Suprapubic skin (tissue), 4 donors: ENCODE measurements around the gene LPXN. TPM values are rescaled to one million over a fixed set of nuclear protein-coding genes. Genes with fewer than 3 reads are reported as not detected.

Experiments
- DNase-seq, 2 donors: peaks; one replicate each; pipeline ENCODE4 v3.0.0-alpha.2; 2019; ENCODE audit warnings: low spot score in 2 of 2
- H3K27ac ChIP-seq: fragments of 200-600 bp; sonication (generic); one replicate; pipeline ENCODE4 v1.5.1; 2019
- H3K27me3 ChIP-seq: fragments of 200-600 bp; sonication (generic); one replicate; pipeline ENCODE4 v1.5.1; 2019
- H3K36me3 ChIP-seq: fragments of 200-600 bp; sonication (generic); one replicate; pipeline ENCODE4 v1.5.1; 2019
- H3K4me1 ChIP-seq: fragments of 200-600 bp; sonication (generic); one replicate; pipeline ENCODE4 v1.5.1; 2019
- H3K4me3 ChIP-seq: fragments of 200-600 bp; sonication (generic); one replicate; pipeline ENCODE4 v1.5.1; 2019; ENCODE audit warnings: mild to moderate bottlenecking
- H3K9me3 ChIP-seq: fragments of 200-600 bp; sonication (generic); one replicate; pipeline ENCODE4 v1.5.1; 2019
- EP300 ChIP-seq: sonication (generic); formaldehyde crosslinking; IDR thresholded peaks from one replicate; pipeline ENCODE4 v1.6.1; 2017; ENCODE audit warnings: antibody characterized with exemption
- POLR2A ChIP-seq, 2 donors: fragments of 450-650 bp; IDR thresholded peaks; one replicate each; pipeline ENCODE4 v1.6.1; 2017; ENCODE audit warnings: antibody characterized with exemption in 2 of 2, mild to moderate bottlenecking in 2 of 2, moderate library complexity in 2 of 2
- POLR2AphosphoS5 ChIP-seq, 3 donors: sonication (generic); formaldehyde crosslinking; IDR thresholded peaks; one replicate each; pipeline ENCODE4 v1.6.1; 2017; ENCODE audit warnings: antibody characterized with exemption in 3 of 3
- WGBS: methylation state at CpG from one replicate; pipeline ENCODE4 v1.1.5; 2018; 5-methylcytosine and 5-hydroxymethylcytosine counted together
- total RNA-seq, 4 donors: library from RNA; depleted of rRNA; stranded (reverse); fragments of >200 nt; gene quantifications; one replicate each; pipeline ENCODE4 v1.1.0, GENCODE V29; 2016
- TF ChIP-seq, protein P1 (sequence below), 2 donors: fragments of 200-600 bp in 1 of 2; fragments of 450-650 bp in 1 of 2; sonication (generic) in 1 of 2; IDR thresholded peaks; one replicate each; pipeline ENCODE4 v1.5.1; 2016 to 2019; ENCODE audit warnings: antibody characterized with exemption in 2 of 2, mild to moderate bottlenecking in 1 of 2, moderate library complexity in 1 of 2

Gene LPXN
- total RNA-seq, result 1 to 10 TPM; 2.9 to 5.5 (median 4.0) TPM

GRCh38 chr11:58575377-58576020 lies at the start of gene LPXN:
LPXN (minus strand) TSS chr11:58575856; CDS start chr11:58575772, 84 bp downstream.
- no peak for TF ChIP-seq POLR2A (IDR thresholded peaks at IDR 0.05)
- TF ChIP-seq POLR2AphosphoS5 (IDR thresholded peaks at IDR 0.05), result no peak
- TF ChIP-seq EP300, result no peak
- TF ChIP-seq, protein P1, sequence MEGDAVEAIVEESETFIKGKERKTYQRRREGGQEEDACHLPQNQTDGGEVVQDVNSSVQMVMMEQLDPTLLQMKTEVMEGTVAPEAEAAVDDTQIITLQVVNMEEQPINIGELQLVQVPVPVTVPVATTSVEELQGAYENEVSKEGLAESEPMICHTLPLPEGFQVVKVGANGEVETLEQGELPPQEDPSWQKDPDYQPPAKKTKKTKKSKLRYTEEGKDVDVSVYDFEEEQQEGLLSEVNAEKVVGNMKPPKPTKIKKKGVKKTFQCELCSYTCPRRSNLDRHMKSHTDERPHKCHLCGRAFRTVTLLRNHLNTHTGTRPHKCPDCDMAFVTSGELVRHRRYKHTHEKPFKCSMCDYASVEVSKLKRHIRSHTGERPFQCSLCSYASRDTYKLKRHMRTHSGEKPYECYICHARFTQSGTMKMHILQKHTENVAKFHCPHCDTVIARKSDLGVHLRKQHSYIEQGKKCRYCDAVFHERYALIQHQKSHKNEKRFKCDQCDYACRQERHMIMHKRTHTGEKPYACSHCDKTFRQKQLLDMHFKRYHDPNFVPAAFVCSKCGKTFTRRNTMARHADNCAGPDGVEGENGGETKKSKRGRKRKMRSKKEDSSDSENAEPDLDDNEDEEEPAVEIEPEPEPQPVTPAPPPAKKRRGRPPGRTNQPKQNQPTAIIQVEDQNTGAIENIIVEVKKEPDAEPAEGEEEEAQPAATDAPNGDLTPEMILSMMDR (IDR thresholded peaks at IDR 0.05), result no peak
- no peaks in the 10 kb centered on the region for H3K9me3 ChIP-seq
- no peaks in the 10 kb centered on the region for H3K36me3 ChIP-seq
- DNase-seq, result no peak
- H3K4me3 ChIP-seq, result peak within 1 kb of the TSS; percentile 99
- 27% methylated on average over 6 of the region's 6 CpGs for WGBS
- no peaks in the 10 kb centered on the region for H3K27me3 ChIP-seq
- peak within 1 kb of the TSS; percentile 100 for H3K27ac ChIP-seq
- H3K4me1 ChIP-seq, result peaks cover 55% of the 10 kb centered on the region

- no peaks in the 10 kb centered on the region for H3K9me3 ChIP-seq
- 79% methylated on average over 4 of the region's 4 CpGs for WGBS
Observed at GRCh38 chr11:58625086-58625485, 49.4 kb upstream of the LPXN start.

DNA sequence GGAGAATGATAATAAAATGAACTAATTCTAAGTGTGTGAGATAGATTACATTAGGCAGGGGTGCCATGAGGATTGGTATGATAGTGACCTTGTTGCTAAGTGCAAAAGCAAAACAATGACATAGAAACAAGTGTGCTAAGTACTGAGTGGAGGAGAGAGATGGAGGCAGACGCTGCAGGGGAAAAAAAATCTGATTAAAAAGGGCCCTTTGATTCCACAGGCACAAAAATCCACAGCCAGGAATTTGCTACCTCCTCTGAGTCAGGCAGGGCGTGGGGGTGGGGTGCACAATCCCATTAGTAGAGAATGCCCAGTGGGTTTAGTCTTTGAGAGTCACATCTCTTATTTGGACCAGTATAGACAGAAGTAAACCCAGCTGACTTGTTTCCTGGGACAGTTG lies 46.7 kb upstream of the LPXN start, which contains the start of gene CNTF:
CNTF (plus strand) TSS at position 322 of the 400 bp plus-strand sequence. CDS start 88 bp downstream, outside the sequence.
- peaks cover 68% of the 10 kb centered on the region for H3K36me3 ChIP-seq
- whole genome bisulfite sequencing, result 52% methylated on average over 2 of the region's 2 CpGs

More at GRCh38 chr11:58625086-58625485, 49.4 kb upstream of the LPXN start:
- TF ChIP-seq POLR2A (IDR thresholded peaks at IDR 0.05) (no peak), POLR2AphosphoS5 (IDR thresholded peaks at IDR 0.05) (no peak), EP300 (no peak)
- TF ChIP-seq, protein P1 (IDR thresholded peaks at IDR 0.05), result no peak
- H3K27me3 ChIP-seq, result no peaks in the 10 kb centered on the region
- H3K27ac ChIP-seq, result no peak overlapping the region
- H3K36me3 ChIP-seq, result peaks cover 45% of the 10 kb centered on the region
- H3K4me1 ChIP-seq, result peaks cover 41% of the 10 kb centered on the region
- no peak overlapping the region for H3K4me3 ChIP-seq
- DNase-seq, result no peak

DNA sequence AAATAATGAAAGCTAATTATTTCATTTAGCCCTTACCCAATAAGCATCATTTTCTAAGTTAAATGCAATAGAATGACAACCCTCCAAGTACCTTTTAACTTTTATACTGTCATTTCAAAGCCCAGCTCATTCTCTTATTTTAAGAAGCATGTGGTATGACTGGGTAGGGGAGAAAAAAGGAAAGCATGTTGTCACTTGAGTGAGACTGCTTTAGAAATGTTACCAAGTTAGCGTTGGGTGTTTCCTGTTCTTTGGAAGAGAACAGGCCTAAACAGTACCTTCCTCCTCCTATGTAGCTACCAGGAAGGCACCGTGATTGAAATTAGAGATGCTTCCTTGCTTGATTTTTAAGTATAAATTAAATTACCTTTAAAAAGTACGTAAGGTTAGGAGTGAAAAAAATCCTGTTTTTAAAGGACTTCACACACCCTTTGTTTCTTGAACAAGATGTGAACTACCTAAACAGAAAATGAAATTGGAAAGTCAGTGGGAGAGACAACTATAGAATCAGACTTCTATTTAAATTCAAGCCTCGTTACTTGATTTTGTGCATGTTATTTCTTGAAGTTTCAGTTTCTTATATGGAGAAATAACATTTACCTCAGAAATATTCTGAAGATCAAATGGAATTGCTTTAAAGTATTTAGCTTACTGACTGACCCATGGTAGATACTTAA lies 46.1 kb upstream of the LPXN start:
- WGBS, result 62% methylated on average over 4 of the region's 4 CpGs
- Histone ChIP-seq H3K9me3 (no peaks in the 10 kb centered on the region), H3K27ac (peak overlapping the region; percentile 32), H3K36me3 (peaks cover 75% of the 10 kb centered on the region), H3K4me1 (peaks cover 28% of the 10 kb centered on the region), H3K27me3 (no peaks in the 10 kb centered on the region), H3K4me3 (no peak overlapping the region)
- TF ChIP-seq, protein P1 (IDR thresholded peaks at IDR 0.05), result no peak
- TF ChIP-seq EP300, result no peak
- TF ChIP-seq POLR2A (IDR thresholded peaks at IDR 0.05), result no peak
- TF ChIP-seq POLR2AphosphoS5 (IDR thresholded peaks at IDR 0.05), result no peak
- no peak for DNase-seq

More for the DNA sequence above, 46.7 kb upstream of the LPXN start, which contains the start of gene CNTF:
- H3K4me1 ChIP-seq, result peaks cover 29% of the 10 kb centered on the region
- TF ChIP-seq POLR2AphosphoS5 (IDR thresholded peaks at IDR 0.05) (no peak), POLR2A (IDR thresholded peaks at IDR 0.05) (no peak), EP300 (no peak)
- H3K27ac ChIP-seq, result peak within 1 kb of the TSS; percentile 32
- no peaks in the 10 kb centered on the region for H3K27me3 ChIP-seq
- H3K4me3 ChIP-seq, result no peak within 1 kb of the TSS
- no peaks in the 10 kb centered on the region for H3K9me3 ChIP-seq
- no peak for DNase-seq

DNA sequence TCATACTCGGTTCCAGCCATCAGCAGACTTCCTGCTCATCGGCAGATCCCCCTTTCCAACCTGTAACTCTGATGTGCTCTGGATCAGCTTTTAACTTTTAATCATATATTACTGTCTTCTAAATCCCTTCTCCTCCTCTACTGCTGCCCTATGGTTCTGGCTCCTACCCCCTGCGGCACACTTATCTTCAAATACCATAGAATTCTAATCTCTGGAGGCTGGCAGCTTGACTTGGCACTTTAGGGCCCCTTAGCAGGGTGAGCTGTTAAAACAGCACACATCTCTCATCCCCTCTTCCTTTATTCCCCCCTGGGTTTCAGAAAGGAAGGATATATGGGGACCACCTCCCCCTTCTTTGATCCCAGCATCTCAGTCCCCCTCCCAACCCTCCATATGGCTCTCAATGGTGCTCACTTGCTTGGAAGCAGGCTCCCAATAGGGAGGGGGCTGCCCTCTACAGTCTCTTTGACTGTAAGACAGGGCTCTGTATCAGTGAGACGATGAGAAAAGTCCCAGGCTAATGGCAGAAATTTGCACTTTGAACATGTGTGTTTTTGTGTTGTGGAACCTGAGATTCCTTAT lies 42.4 kb upstream of the LPXN start:
- no peak overlapping the region for H3K4me3 ChIP-seq
- H3K27ac ChIP-seq, result no peak overlapping the region
- 82% methylated on average over 4 of the region's 4 CpGs for WGBS
- peaks cover 81% of the 10 kb centered on the region for H3K36me3 ChIP-seq
- no peak for TF ChIP-seq EP300
- TF ChIP-seq, protein P1 (IDR thresholded peaks at IDR 0.05), result no peak
- H3K9me3 ChIP-seq, result no peaks in the 10 kb centered on the region
- peaks cover 24% of the 10 kb centered on the region for H3K4me1 ChIP-seq
- no peaks in the 10 kb centered on the region for H3K27me3 ChIP-seq
- DNase-seq, result no peak
